Fibroblast of skin of left quadriceps (primary cell): Measurements from ENCODE around the gene TTLL10.
"Not testable (repeated sequence)": the region's sequence is repeated elsewhere in the genome, so short reads cannot be mapped to it uniquely, and the experiment has no call there.

Experiments
- DNase-seq, 2 experiments: peaks; one replicate each; pipeline ENCODE4 v3.0.0-alpha.2; 2013; ENCODE audit warnings: low read depth in 2 of 2

Gene TTLL10

GRCh38 chr1:1187938-1188337 lies 14.3 kb downstream of the TTLL10 start:
- DNase-seq = peak; percentile 12

GRCh38 chr1:1189111-1189510 lies 15.4 kb downstream of the TTLL10 start:
- DNase-seq = no peak

GRCh38 chr1:1191734-1192133 lies 18.1 kb downstream of the TTLL10 start:
- DNase-seq = no peak

- DNase-seq = no peak
Observed at GRCh38 chr1:1194723-1195122, 21.0 kb downstream of the TTLL10 start.

- not testable (repeated sequence) for DNase-seq
Observed at GRCh38 chr1:1195726-1196125, 22.0 kb downstream of the TTLL10 start.

- no peak for DNase-seq
Observed at GRCh38 chr1:1196431-1197187, 22.9 kb downstream of the TTLL10 start.

GRCh38 chr1:1197188-1197500 lies 23.5 kb downstream of the TTLL10 start:
- no peak for DNase-seq

- no peak for DNase-seq
Observed at GRCh38 chr1:1197551-1198422, 24.1 kb downstream of the TTLL10 start.

GRCh38 chr1:1198423-1199140 lies 24.9 kb downstream of the TTLL10 start:
- DNase-seq = no peak

- DNase-seq = no peak
Observed at GRCh38 chr1:1199141-1199960, 25.7 kb downstream of the TTLL10 start.

GRCh38 chr1:1199961-1200875 lies 26.5 kb downstream of the TTLL10 start:
- DNase-seq = no peak

GRCh38 chr1:1200876-1201810 lies 27.5 kb downstream of the TTLL10 start:
- DNase-seq = peak in 1 of 2 experiments; percentile 5

GRCh38 chr1:1202831-1203560 lies 29.3 kb downstream of the TTLL10 start:
- DNase-seq = no peak

- DNase-seq = no peak
Observed at GRCh38 chr1:1203561-1204424, 30.1 kb downstream of the TTLL10 start.

GRCh38 chr1:1204425-1204920 lies 30.8 kb downstream of the TTLL10 start:
- no peak for DNase-seq

GRCh38 chr1:1204998-1205768 lies 31.5 kb downstream of the TTLL10 start:
- DNase-seq = no peak
